Pancreas (tissue), 10 donors: Measurements from ENCODE around the gene FMR1. TPM values are rescaled to one million over a fixed set of nuclear protein-coding genes. Genes with fewer than 3 reads are reported as not detected.

Experiments used
- ATAC-seq, 4 donors: fragments of 200-7000 bp; cut with Tn5 transposase; one replicate each; pipeline versions ENCODE4 v1.8.0 to v1.9.1; 2020; ENCODE audit warnings: mild to moderate bottlenecking in 4 of 4, moderate library complexity in 4 of 4
- DNase-seq, 6 donors: peaks; one replicate each; pipeline ENCODE4 v3.0.0-alpha.2; 2020
- FAIRE-seq: peaks from 2 replicates; lab custom pipeline; 2012; peaks lifted over from hg19 to GRCh38; lab: Jason Lieb, UNC
- H3K27ac ChIP-seq, 4 donors: fragments of 200-600 bp; sonication (generic); 1 replicate in 3 of 4; 2 replicates in 1 of 4; pipeline versions ENCODE4 v1.5.0 to v1.8.0; 2020
- H3K27me3 ChIP-seq, 4 donors: fragments of 200-600 bp; one replicate each; pipeline ENCODE4 v1.8.0; 2021
- H3K36me3 ChIP-seq, 3 donors: fragments of 200-600 bp; sonication (generic) in 1 of 3; one replicate each; pipeline versions ENCODE4 v1.5.0 to v1.8.0; 2020 to 2021
- H3K4me1 ChIP-seq, 3 donors: fragments of 200-600 bp; one replicate each; pipeline ENCODE4 v1.8.0; 2021
- H3K4me3 ChIP-seq, 4 donors: fragments of 200-600 bp; sonication (generic) in 2 of 4; one replicate each; pipeline versions ENCODE4 v1.5.0 to v1.8.0; 2020 to 2021
- H3K9me3 ChIP-seq, 4 donors: fragments of 200-600 bp; one replicate each; pipeline ENCODE4 v1.8.0; 2021
- CTCF ChIP-seq, 4 donors: fragments of 200-600 bp; sonication (generic) in 3 of 4; IDR thresholded peaks; one replicate each; pipeline versions ENCODE4 v1.5.0 to v1.8.0; 2021; ENCODE audit warnings: antibody characterized with exemption in 4 of 4
- WGBS, 2 donors: extraction: QIAGEN DNeasy Blood & Tissue Kit; methylation state at CpG; one replicate each; pipeline ENCODE4 v1.1.7; 2013; 5-methylcytosine and 5-hydroxymethylcytosine counted together
- intact Hi-C, 3 donors: fragments of 100-400 bp; cut with DNase I; formaldehyde crosslinking; loops; one replicate each; pipeline versions ENCODE4 v1.11.1 to v1.14.2; 2022
- polyA plus RNA-seq, 2 donors: library from polyadenylated mRNA; stranded (reverse); fragments of 200-250 nt; gene quantifications; one replicate each; pipeline ENCODE4 v1.2.3, GENCODE V29; 2013
- total RNA-seq, 6 donors: library from RNA; stranded (reverse); fragmentation: NEBNext Ultra II Directional in 4 of 6; extraction: Animal tissue kit (Norgen Biotek cat#: 25700) in 4 of 6; gene quantifications; one replicate each; pipeline versions ENCODE4 v1.2.1 to v1.2.4, GENCODE V29; 2021 to 2023
- donor health status: healthy with polysubstance abuse.
- donor health status: DM: no; HTN: no; CAD: no; lungs with moderate emphysema.
- donor health status: DM: no; HTN: no; CAD: no.
- donor health status: control.
- donor health status: control.
- donor health status: Bipolar disorder and iron deficiency.
- donor health status: DM: yes; HTN: yes; CAD: no.
- donor health status: DM: no; HTN: no; CAD: no.
- donor health status: DM: no; HTN: no; CAD: no.
- donor health status: DM: yes; HTN: yes; CAD: no.

FMR1 gene
- total and polyA plus RNA-seq, 8 donors: 11.6 to 25.5 (median 15.4) TPM

DNA sequence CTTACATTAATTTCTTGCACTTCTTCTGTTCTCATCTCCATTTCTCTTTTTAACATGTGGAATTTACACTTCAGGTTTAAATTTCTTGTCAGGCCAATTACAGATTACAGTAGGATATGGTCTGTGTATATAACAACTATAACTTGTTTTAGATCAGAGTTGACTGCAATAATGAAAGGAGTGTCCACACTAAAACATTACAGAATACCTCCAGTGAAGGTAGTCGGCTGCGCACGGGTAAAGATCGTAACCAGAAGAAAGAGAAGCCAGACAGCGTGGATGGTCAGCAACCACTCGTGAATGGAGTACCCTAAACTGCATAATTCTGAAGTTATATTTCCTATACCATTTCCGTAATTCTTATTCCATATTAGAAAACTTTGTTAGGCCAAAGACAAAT, 36.8 kb downstream of the FMR1 start:
- intact Hi-C loops: no loop called here
- Histone ChIP-seq H3K4me3 (no peak overlapping the region), H3K27ac (no peak overlapping the region), H3K27me3 (no peaks in the 10 kb centered on the region), H3K9me3 (no peaks in the 10 kb centered on the region), H3K36me3 (peaks cover 0 to 11% (median 0%) of the 10 kb centered on the region in 3 donors), H3K4me1 (no peaks in the 10 kb centered on the region)
- no peak for DNase-seq
- no peak for ATAC-seq
- 82 to 97% methylated on average over 7 of the region's 7 CpGs for WGBS, 2 donors
- no peak for TF ChIP-seq CTCF (IDR thresholded peaks at IDR 0.05)
- FAIRE-seq: peak; percentile 37

- peak in 1 of 4 donors; percentile 37 for ATAC-seq
Measured at GRCh38 chrX:147950352-147950751, 38.6 kb downstream of the FMR1 start.

DNA sequence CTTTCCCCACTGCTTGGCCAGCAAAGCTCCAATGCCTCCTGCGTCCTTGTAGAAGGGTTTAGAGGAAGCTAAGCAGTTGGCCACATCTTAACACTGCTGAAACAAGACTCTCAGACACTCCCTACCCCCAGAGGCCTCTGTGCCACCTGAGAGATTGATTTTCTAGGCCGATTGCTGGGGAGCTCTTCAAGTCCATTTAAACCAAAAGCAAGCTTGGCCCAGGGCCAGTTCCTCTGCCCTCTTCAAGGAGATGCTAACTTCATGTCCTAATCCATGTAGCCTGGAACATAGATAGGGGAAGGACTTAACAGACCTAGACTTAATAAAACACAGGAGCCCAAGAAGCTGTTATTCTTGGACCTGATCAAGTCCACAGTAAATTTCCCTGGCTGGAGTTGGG, 42.3 kb downstream of the FMR1 start:
- Histone ChIP-seq H3K36me3 (no peaks in the 10 kb centered on the region), H3K9me3 (no peaks in the 10 kb centered on the region), H3K27me3 (no peaks in the 10 kb centered on the region), H3K4me1 (no peaks in the 10 kb centered on the region), H3K27ac (no peak overlapping the region), H3K4me3 (no peak overlapping the region)
- intact Hi-C loops: no loop called here
- ATAC-seq (no peak), FAIRE-seq (no peak), DNase-seq (peak in 4 of 6 donors; percentile 1 to 58 (median 30))
- 31 to 41% methylated on average over 2 of the region's 2 CpGs for WGBS, 2 donors
- TF ChIP-seq CTCF (IDR thresholded peaks at IDR 0.05): no peak

More at GRCh38 chrX:147950352-147950751, 38.6 kb downstream of the FMR1 start:
- Histone ChIP-seq H3K4me1 (no peaks in the 10 kb centered on the region), H3K4me3 (no peak overlapping the region), H3K36me3 (peaks cover 0 to 11% (median 0%) of the 10 kb centered on the region in 3 donors), H3K9me3 (no peaks in the 10 kb centered on the region), H3K27ac (no peak overlapping the region), H3K27me3 (no peaks in the 10 kb centered on the region)
- intact Hi-C loops: no loop called here
- DNase-seq (no peak), FAIRE-seq (peak; percentile 87)
- WGBS, 2 donors: 7 to 27% methylated on average over 1 of the region's 1 CpG
- no peak for TF ChIP-seq CTCF (IDR thresholded peaks at IDR 0.05)

- intact Hi-C loops: no loop called here
- no peak for TF ChIP-seq CTCF (IDR thresholded peaks at IDR 0.05)
- FAIRE-seq: no peak
- WGBS, 2 donors: 44 to 55% methylated on average over 2 of the region's 2 CpGs
- ATAC-seq: no peak
- no peaks in the 10 kb centered on the region for H3K36me3 ChIP-seq
- no peaks in the 10 kb centered on the region for H3K4me1 ChIP-seq
- no peaks in the 10 kb centered on the region for H3K9me3 ChIP-seq
- H3K27me3 ChIP-seq: no peaks in the 10 kb centered on the region
- no peak overlapping the region for H3K27ac ChIP-seq
- no peak overlapping the region for H3K4me3 ChIP-seq
- no peak for DNase-seq
Measured at GRCh38 chrX:147957291-147957690, 45.6 kb downstream of the FMR1 start.

DNA sequence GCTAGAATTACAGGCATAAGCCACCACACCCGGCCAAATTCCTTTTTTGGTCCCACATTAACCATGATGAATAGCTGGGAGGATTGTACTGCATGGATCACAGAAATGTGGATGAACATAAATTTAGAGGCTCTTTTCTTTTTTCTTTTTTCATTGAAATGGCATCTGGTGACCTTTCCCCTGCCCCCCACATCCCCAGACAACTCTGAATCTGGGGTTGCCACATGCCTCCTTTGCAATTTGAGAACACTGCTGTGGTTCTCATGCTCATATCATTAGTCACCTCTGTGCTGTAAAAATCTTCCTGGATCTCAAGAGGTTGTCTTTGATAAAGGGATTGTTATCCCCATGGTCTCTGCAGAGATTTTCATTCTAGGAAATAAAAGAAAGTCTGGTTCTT, 46.6 kb downstream of the FMR1 start:
- H3K27ac ChIP-seq: no peak overlapping the region
- intact Hi-C loops: no loop called here
- no peaks in the 10 kb centered on the region for H3K9me3 ChIP-seq
- no peak for TF ChIP-seq CTCF (IDR thresholded peaks at IDR 0.05)
- no peaks in the 10 kb centered on the region for H3K4me1 ChIP-seq
- H3K4me3 ChIP-seq: no peak overlapping the region
- 60 to 90% methylated on average over 1 of the region's 1 CpG for WGBS, 2 donors
- no peak for FAIRE-seq
- H3K27me3 ChIP-seq: no peaks in the 10 kb centered on the region
- no peak for DNase-seq
- no peaks in the 10 kb centered on the region for H3K36me3 ChIP-seq
- ATAC-seq: no peak
